ENCODE measurements around the gene ZNF821. TPM values are rescaled to one million over a fixed set of nuclear protein-coding genes. Genes with fewer than 3 reads are reported as not detected.
"Not testable (repeated sequence)": the region's sequence is repeated elsewhere in the genome, so short reads cannot be mapped to it uniquely, and the experiment has no call there.

ZNF821 gene
- total and polyA plus RNA-seq, 2 donors = 4.9 to 5.8 TPM

DNA sequence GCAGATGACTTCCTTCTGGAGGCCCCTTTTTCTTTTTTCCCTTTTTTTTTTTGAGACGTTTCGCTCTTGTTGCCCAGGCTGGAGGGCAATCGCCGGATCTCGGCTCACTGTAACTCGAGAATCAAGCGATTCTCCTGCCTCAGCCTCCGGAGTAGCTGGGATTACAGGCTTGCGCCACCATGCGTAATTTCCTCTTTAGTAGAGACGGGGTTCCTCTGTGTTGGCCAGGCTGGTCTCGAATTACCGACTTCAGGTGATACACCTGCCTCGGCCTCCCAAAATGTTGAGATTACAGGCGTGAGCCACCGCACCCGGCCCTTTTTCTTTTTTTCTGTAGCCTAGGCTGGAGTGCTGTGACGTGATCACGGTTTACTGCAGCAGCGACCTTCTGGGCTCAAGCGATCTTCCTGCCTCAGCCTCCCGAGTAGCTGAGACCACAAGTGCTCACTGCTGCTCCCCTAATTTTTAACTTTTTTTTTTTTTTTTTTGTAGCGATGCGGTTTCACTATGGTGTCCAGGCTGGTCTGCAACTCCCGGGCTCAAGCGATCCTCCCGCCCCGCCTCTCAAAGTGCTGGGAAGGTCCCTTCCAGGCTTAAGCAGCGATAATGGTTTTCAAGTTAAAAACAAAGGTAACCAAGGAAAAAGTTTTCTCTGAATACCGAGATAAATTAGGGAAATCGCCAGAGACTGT is 10.4 kb upstream of the ZNF821 start:
- WGBS = under 1% methylated on average over 31 of the region's 31 CpGs
- peaks cover 1% of the 10 kb centered on the region for H3K4me1 ChIP-seq (ENCODE audit: insufficient read depth)
- peak overlapping the region; percentile 86 for H3K27ac ChIP-seq (ENCODE audit: low read depth)
- H3K4me3 ChIP-seq (ENCODE audit: low read depth, low read length) = peak overlapping the region; percentile 60
- H3K36me3 ChIP-seq (ENCODE audit: insufficient read depth) = peaks cover 1% of the 10 kb centered on the region
- DNase-seq (ENCODE audit: extremely low spot score) = no peak

DNA sequence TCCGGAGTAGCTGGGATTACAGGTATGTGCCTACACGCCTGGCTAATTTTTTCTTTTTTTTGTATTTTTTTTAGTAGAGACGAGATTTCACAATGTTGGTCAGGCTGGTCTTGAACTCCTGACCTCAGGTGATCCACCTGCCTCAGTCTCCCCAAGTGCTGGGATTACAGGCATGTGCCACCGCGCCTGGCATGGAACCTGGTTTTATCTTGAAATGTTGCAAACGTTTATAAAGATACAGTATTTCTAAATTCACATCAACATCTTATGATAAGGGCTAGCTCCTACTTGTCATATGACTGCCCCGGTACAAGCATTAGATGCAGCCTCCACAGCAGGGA is 9.9 kb upstream of the ZNF821 start:
- WGBS = 34% methylated on average over 7 of the region's 7 CpGs

DNA sequence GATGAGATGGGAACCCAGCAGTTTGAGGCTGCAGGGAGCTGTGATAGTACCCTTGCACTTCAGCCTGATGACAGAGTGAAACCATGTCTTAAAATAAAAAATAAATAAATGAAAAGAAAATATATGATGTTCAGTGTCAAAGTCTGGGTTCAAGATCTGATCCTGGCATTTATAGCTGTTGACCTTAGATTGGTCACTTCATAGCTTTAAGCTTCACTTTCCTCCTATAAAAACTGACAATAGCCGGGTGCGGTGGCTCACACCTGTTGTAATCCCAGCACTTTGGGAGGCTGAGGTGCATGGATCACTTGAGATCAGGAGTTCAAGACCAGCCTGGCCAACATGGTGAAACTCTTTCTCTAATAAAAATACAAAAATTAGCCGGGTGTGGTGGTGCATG is 5.2 kb upstream of the ZNF821 start:
- 93% methylated on average over 3 of the region's 3 CpGs for WGBS

More for the DNA sequence above, 9.9 kb upstream of the ZNF821 start:
- Histone ChIP-seq H3K4me1 (ENCODE audit: insufficient read depth) (peaks cover 1% of the 10 kb centered on the region), H3K4me3 (ENCODE audit: low read depth, low read length) (peak overlapping the region; percentile 60), H3K36me3 (ENCODE audit: insufficient read depth) (peaks cover 1% of the 10 kb centered on the region), H3K27ac (ENCODE audit: low read depth) (peak overlapping the region; percentile 86)
- no peak for DNase-seq (ENCODE audit: extremely low spot score)

DNA sequence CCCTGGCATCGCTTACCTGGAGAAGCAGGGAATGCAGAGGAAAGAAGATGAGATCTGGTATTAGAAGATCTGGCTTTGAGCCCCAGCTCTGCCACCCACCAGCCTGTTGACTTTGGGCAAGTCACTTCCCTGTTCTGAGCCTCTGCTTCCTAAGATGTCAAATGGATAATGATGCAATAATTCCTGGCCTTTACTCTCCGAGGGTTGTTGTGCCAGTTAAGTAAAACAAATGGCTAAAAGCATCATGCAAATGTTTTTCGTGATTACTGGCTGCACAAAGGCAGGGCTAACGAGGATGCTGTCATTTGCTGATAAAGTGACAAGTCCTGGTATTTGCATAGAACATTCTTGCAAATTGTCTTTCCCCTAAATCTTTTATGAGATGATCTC is 1.3 kb upstream of the ZNF821 start:
- Histone ChIP-seq H3K4me3 (ENCODE audit: low read depth, low read length) (no peak overlapping the region), H3K36me3 (ENCODE audit: insufficient read depth) (no peaks in the 10 kb centered on the region), H3K4me1 (ENCODE audit: insufficient read depth) (no peaks in the 10 kb centered on the region), H3K27ac (ENCODE audit: low read depth) (no peak overlapping the region)
- 53% methylated on average over 4 of the region's 4 CpGs for WGBS
- no peak for DNase-seq (ENCODE audit: extremely low spot score)

More for the DNA sequence above, 5.2 kb upstream of the ZNF821 start:
- Histone ChIP-seq H3K36me3 (ENCODE audit: insufficient read depth) (no peaks in the 10 kb centered on the region), H3K4me1 (ENCODE audit: insufficient read depth) (no peaks in the 10 kb centered on the region), H3K4me3 (ENCODE audit: low read depth, low read length) (no peak overlapping the region), H3K27ac (ENCODE audit: low read depth) (no peak overlapping the region)
- no peak for DNase-seq (ENCODE audit: extremely low spot score)

DNA sequence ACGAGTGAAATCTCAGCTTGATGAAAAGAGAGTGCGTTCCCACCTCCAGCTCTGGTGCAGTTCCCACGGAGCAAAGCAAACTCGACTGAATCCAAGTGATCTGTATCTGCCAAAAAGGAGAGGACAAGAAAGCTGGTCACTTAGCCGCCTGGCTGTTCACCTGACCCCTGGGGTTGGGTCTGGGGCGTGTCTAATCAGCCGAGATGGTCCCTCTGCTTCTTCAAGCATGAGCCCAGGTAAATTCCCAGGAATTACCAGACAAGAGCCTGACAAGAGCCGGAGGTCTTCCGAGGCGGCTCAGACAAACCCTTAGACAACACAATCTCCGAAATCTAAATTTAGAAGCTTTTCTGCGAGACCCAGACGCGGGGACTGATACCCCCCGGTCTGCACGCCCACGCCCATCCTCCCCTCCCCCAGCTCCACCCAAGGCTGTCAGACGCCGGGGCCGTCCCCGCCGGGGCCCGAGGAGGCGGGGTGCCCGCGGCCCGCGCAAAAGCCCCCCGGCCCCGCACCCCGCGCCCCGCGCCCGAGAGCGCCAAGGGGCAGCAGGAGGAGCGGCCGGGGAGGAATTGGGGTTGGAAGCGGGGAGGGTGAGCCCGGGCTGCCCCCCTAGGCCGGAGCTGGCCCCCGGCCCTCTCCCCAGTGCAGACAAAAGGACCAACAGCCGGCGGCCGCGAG is 674 bp downstream of the ZNF821 start:
- Histone ChIP-seq H3K4me3 (ENCODE audit: low read depth, low read length) (peak overlapping the region; percentile 83), H3K36me3 (ENCODE audit: insufficient read depth) (peaks cover 2% of the 10 kb centered on the region), H3K27ac (ENCODE audit: low read depth) (peak overlapping the region; percentile 94), H3K4me1 (ENCODE audit: insufficient read depth) (no peaks in the 10 kb centered on the region)
- DNase-seq (ENCODE audit: extremely low spot score) = no peak
- 1% methylated on average over 46 of the region's 46 CpGs for WGBS

DNA sequence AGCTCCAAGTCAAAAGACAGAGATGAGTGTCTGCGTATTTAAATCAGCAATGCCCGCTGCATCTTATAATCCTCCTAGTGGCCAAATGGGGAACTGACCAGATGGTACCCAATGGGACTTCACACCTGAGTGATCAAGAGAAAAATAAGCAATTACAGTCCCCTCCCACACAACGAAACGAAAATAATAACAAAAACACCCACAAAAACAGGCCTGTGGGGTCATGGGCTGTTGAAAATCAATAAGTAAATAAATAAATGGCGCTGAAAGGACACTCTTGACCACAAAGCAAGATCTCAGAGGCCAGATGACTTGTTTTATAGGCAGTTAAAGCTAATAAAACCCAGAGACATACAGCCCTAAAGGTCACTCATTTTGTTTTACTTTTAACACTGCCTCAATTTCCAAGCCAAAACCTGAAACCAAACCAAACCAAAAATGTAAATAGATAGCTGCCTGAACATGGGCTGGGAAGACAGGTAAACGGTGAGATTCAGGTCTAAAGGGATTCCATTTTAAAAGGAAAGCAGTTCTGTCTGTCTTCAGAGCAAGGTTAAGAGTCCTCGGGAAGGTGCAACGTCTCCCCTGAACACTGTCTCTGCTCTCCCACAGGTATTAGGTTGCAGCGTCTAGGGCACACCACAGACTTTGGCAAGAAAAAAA is 1.3 kb downstream of the ZNF821 start:
- WGBS = 7% methylated on average over 9 of the region's 9 CpGs
- H3K4me1 ChIP-seq (ENCODE audit: insufficient read depth) = no peaks in the 10 kb centered on the region
- peaks cover 2% of the 10 kb centered on the region for H3K36me3 ChIP-seq (ENCODE audit: insufficient read depth)
- DNase-seq (ENCODE audit: extremely low spot score) = peak; percentile 31
- peak overlapping the region; percentile 83 for H3K4me3 ChIP-seq (ENCODE audit: low read depth, low read length)
- no peak overlapping the region for H3K27ac ChIP-seq (ENCODE audit: low read depth)

DNA sequence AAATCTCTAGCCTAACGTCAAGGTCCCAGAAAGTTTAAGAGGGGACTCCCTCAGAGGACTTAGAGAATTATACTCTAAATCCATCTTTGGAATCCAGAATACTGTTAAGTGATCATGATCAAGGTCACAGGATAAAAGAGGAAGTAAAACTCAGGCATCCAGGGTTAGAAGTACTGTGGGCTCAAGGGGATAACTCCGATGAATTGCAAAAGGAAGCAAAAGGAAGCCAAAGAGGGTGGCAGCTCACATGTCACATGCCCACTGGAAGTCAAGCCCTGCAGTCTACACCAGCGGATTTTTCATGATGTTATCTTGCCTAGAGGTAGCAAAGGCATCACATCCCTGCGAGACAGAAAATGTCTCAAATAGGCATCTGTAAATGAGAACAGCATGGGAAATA is 3.8 kb downstream of the ZNF821 start:
- no peak for DNase-seq (ENCODE audit: extremely low spot score)

DNA sequence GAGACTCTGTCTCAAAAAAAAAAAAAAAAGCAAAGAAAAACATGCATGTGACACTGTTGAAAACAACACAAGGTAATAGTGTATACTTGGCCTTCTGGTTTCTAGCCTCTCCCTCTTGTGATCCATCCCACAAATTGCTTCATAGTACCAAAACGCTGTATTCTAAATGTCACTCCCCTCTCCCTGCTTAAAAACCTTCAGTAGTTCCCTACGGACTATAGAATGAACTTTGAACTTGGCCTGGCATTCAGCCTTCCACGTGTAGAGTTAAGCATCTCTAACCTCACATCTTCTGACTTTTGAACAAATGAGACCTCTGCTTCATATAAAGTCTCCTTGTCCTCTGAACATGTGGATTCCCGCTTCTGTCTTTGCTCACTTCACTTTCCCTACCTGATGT is 5.1 kb downstream of the ZNF821 start:
- WGBS = 71% methylated on average over 4 of the region's 4 CpGs
- H3K4me1 ChIP-seq (ENCODE audit: insufficient read depth) = no peaks in the 10 kb centered on the region
- H3K36me3 ChIP-seq (ENCODE audit: insufficient read depth) = peaks cover 2% of the 10 kb centered on the region
- DNase-seq (ENCODE audit: extremely low spot score) = no peak
- H3K4me3 ChIP-seq (ENCODE audit: low read depth, low read length) = no peak overlapping the region
- H3K27ac ChIP-seq (ENCODE audit: low read depth) = no peak overlapping the region

More for the DNA sequence above, 3.8 kb downstream of the ZNF821 start:
- Histone ChIP-seq H3K4me1 (ENCODE audit: insufficient read depth) (no peaks in the 10 kb centered on the region), H3K27ac (ENCODE audit: low read depth) (no peak overlapping the region), H3K36me3 (ENCODE audit: insufficient read depth) (peaks cover 2% of the 10 kb centered on the region), H3K4me3 (ENCODE audit: low read depth, low read length) (no peak overlapping the region)
- 80% methylated on average over 4 of the region's 4 CpGs for WGBS

DNA sequence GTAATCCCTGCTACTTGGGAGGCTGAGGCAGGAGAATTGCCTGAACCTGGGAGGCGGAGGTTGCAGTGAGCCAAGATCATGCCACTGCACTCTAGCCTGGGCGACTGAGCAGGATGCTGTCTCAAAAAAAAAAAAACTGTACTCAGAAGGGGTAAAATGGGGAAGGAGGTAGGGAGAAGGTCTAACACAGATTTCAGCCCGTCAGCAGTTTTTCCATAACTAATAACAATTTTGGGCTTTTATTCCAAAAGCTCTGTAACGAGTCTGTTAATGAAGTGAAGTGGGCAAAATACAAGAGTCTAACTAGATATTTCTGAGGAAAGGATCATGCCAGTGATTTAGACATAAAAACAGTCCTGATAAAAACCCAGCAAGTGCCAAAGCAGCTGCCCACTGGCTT is 10.8 kb downstream of the ZNF821 start:
- WGBS = 90% methylated on average over 4 of the region's 4 CpGs

DNA sequence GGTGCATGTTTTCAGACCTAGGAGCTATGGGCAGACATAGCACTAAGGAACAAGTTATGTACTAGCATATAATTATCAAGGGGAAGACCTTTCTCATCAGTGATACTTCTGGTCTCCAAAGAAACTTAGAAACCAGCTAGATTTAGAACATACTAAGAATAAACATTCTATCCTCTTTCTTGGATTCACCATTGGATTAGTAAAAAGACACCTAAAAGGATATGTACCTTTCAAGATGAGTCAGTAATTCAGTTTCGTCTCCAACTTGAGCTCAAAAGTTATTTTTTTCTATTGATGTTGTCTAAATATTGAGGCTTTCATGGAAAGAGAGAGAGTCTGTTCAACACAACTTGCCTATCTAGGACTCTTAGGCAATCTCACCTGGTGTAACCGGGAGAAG is 13.2 kb downstream of the ZNF821 start:
- DNase-seq (ENCODE audit: extremely low spot score) = no peak
- 94% methylated on average over 2 of the region's 2 CpGs for WGBS
- no peak overlapping the region for H3K4me3 ChIP-seq (ENCODE audit: low read depth, low read length)
- H3K36me3 ChIP-seq (ENCODE audit: insufficient read depth) = peaks cover 1% of the 10 kb centered on the region
- H3K4me1 ChIP-seq (ENCODE audit: insufficient read depth) = no peaks in the 10 kb centered on the region
- no peak overlapping the region for H3K27ac ChIP-seq (ENCODE audit: low read depth)

More for the DNA sequence above, 10.8 kb downstream of the ZNF821 start:
- Histone ChIP-seq H3K4me1 (ENCODE audit: insufficient read depth) (no peaks in the 10 kb centered on the region), H3K27ac (ENCODE audit: low read depth) (no peak overlapping the region), H3K36me3 (ENCODE audit: insufficient read depth) (peaks cover 1% of the 10 kb centered on the region), H3K4me3 (ENCODE audit: low read depth, low read length) (no peak overlapping the region)
- no peak for DNase-seq (ENCODE audit: extremely low spot score)

DNA sequence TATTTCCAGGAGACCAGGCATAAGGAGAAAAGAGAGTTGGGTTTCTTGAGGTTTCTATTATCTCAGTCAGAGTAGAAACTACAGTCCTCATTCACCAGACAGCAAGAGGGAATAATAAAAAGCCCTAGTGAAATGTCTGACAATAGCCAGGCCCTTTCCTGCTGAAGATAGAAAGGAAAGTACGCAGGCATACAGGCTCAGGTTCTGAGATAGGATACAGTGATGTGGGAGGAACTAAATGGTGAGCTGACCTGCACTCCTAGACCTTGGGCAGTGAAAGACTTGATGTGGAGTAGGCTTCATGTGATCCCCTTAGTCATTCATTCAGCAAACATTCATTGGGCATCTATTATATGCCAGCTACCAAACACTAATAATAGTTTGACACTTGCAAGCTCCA is 14.9 kb downstream of the ZNF821 start:
- 85% methylated on average over 1 of the region's 1 CpG for WGBS
- H3K36me3 ChIP-seq (ENCODE audit: insufficient read depth) = peaks cover 1% of the 10 kb centered on the region
- no peak overlapping the region for H3K4me3 ChIP-seq (ENCODE audit: low read depth, low read length)
- no peaks in the 10 kb centered on the region for H3K4me1 ChIP-seq (ENCODE audit: insufficient read depth)
- H3K27ac ChIP-seq (ENCODE audit: low read depth) = no peak overlapping the region
- no peak for DNase-seq (ENCODE audit: extremely low spot score)

DNA sequence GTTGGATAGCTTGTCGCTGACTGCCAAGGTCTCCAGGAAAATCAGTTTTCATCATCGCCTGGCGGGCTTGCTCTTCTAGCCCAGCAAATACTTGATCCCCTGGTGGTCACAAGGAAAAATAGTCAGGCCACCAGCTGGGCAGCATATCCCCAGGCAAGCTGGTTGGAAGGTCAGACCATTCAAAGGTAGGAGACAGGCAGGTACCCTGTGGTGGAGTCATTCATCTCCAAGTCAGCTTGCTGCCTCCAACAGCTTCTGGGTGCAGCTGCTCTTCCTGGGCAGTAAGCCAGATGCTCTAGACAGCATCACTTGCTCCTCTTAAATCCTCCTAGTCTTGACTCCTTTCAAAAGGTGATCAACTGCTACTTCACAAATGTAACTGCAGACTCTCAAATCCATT is 16.0 kb downstream of the ZNF821 start:
- no peak for DNase-seq (ENCODE audit: extremely low spot score)
- Histone ChIP-seq H3K4me3 (ENCODE audit: low read depth, low read length) (no peak overlapping the region), H3K36me3 (ENCODE audit: insufficient read depth) (peaks cover 1% of the 10 kb centered on the region), H3K27ac (ENCODE audit: low read depth) (no peak overlapping the region), H3K4me1 (ENCODE audit: insufficient read depth) (no peaks in the 10 kb centered on the region)
- WGBS = 96% methylated on average over 3 of the region's 3 CpGs

DNA sequence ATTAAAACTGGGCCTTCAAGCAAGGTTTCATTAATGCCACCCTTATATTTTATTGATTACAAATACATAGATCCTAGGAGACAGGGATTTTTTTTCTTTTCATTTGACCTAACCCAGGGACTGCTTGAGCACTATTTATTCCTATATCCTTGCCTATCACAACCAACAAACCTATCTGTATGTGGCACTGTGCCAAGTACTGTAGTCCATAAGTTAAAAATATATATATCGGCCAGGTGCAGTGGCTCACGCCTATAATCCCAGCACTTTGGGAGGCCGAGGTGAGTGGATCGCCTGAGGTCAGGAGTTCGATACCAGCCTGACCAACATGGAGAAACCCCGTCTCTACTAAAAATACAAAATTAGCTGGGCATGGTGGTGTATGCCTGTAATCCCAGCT is 16.8 kb downstream of the ZNF821 start:
- H3K4me3 ChIP-seq (ENCODE audit: low read depth, low read length); H3K36me3 ChIP-seq (ENCODE audit: insufficient read depth); H3K4me1 ChIP-seq (ENCODE audit: insufficient read depth); DNase-seq (ENCODE audit: extremely low spot score); H3K27ac ChIP-seq (ENCODE audit: low read depth): not testable (repeated sequence)
- 93% methylated on average over 6 of the region's 6 CpGs for WGBS
